Lower leg skin (tissue), 4 donors: ENCODE results near the gene MAPK14. TPM values are rescaled to one million over a fixed set of nuclear protein-coding genes. Genes with fewer than 3 reads are reported as not detected.

Source experiments
- DNase-seq, 2 donors: peaks; one replicate each; pipeline ENCODE4 v3.0.0-alpha.2; 2019; ENCODE audit warnings: low spot score in 2 of 2
- H3K4me3 ChIP-seq: fragments of 200-600 bp; sonication (generic); 2 replicates; pipeline ENCODE4 v1.5.1; 2017; ENCODE audit warnings: mild to moderate bottlenecking, low read depth; ENCODE audit not compliant: poor library complexity, severe bottlenecking
- POLR2A ChIP-seq, 2 donors: fragments of 450-650 bp; IDR thresholded peaks; one replicate each; pipeline ENCODE4 v1.6.1; 2016 to 2017; ENCODE audit warnings: antibody characterized with exemption in 2 of 2, mild to moderate bottlenecking in 1 of 2, moderate library complexity in 1 of 2
- whole genome bisulfite sequencing, 2 donors: methylation state at CpG; one replicate each; pipeline ENCODE4 v1.1.5; 2018; 5-methylcytosine and 5-hydroxymethylcytosine counted together
- intact Hi-C: fragments of 100-400 bp; cut with DNase I; formaldehyde crosslinking; loops from one replicate; pipeline ENCODE4 v1.15.0; 2023; ENCODE audit warnings: low total_unique reads
- total RNA-seq, 4 donors: library from RNA; depleted of rRNA; stranded (reverse); fragments of >200 nt; gene quantifications; one replicate each; pipeline ENCODE4 v1.1.0, GENCODE V29; 2016
- TF ChIP-seq, protein P1 (sequence below), 3 donors: fragments of 450-650 bp; IDR thresholded peaks; one replicate each; pipeline ENCODE4 v1.5.1; 2016; ENCODE audit warnings: antibody characterized with exemption in 3 of 3, mild to moderate bottlenecking in 3 of 3, moderate library complexity in 2 of 3

MAPK14 gene
- total RNA-seq, 4 donors from 2014 or later, result 63.0 to 153 (median 77.7) TPM

DNA sequence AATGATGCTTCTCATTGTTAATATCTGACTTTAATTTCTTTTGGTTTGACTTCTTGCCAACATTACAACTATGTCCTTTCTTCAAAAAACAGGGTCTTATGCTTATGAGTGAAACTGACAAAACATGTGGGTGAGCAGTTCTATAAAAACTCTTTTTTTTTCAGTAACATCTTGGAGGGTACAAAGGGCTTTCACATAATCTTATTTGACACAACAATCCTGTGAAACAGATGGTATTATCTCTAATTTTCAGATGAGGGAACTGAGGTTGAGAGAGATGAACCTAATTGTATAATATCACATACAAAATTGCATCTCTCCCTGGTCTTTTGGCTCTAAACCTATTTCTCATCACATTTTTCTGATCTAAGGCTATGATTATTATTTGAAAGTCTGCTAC lies 38.3 kb downstream of the MAPK14 start:
- no peak for DNase-seq
- intact Hi-C loops, result no loop called here
- H3K4me3 ChIP-seq, result no peak overlapping the region
- TF ChIP-seq, protein P1, sequence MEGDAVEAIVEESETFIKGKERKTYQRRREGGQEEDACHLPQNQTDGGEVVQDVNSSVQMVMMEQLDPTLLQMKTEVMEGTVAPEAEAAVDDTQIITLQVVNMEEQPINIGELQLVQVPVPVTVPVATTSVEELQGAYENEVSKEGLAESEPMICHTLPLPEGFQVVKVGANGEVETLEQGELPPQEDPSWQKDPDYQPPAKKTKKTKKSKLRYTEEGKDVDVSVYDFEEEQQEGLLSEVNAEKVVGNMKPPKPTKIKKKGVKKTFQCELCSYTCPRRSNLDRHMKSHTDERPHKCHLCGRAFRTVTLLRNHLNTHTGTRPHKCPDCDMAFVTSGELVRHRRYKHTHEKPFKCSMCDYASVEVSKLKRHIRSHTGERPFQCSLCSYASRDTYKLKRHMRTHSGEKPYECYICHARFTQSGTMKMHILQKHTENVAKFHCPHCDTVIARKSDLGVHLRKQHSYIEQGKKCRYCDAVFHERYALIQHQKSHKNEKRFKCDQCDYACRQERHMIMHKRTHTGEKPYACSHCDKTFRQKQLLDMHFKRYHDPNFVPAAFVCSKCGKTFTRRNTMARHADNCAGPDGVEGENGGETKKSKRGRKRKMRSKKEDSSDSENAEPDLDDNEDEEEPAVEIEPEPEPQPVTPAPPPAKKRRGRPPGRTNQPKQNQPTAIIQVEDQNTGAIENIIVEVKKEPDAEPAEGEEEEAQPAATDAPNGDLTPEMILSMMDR (IDR thresholded peaks at IDR 0.05), result no peak
- TF ChIP-seq POLR2A (IDR thresholded peaks at IDR 0.05), result no peak

- H3K4me3 ChIP-seq, result no peak overlapping the region
- 93 to 94% methylated on average over 2 of the region's 2 CpGs for WGBS, 2 donors
- no peak for DNase-seq
- intact Hi-C loops, result no loop called here
- no peak for TF ChIP-seq POLR2A (IDR thresholded peaks at IDR 0.05)
- TF ChIP-seq, protein P1 (IDR thresholded peaks at IDR 0.05), result no peak
Measured at GRCh38 chr6:36066817-36067216, 39.2 kb downstream of the MAPK14 start.

DNA sequence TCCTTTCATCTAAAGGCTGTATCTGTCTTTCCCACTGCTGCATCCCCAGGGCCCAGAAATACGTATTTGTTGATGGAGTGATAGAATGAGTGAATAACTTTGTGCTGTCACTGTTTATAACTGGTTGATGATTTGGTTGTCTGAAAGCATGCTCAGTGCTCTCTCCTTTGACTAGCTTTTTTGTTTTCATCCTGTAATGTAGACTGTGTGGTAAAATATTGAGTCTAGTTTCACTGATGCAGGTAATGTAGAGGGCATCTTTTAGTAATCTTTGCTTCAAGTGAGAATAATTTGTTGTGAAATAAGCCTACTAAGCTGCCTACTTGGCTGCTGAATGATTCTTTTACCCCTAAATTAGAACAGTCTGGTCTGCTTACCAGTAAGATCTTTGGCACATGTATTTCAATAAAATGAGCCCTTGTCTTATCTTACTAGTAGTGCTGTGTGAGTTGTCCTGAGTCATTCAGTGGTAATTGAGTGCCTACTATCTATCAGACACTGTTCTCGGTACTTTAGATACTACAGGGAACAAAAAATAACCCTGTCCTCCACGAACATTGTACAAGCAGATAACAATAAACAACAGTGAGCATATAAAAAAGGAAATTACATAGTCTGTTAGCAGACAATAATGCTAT lies 39.9 kb downstream of the MAPK14 start:
- DNase-seq, result no peak
- no peak overlapping the region for H3K4me3 ChIP-seq
- TF ChIP-seq POLR2A (IDR thresholded peaks at IDR 0.05), result no peak
- TF ChIP-seq, protein P1 (IDR thresholded peaks at IDR 0.05), result no peak
- WGBS, 2 donors, result 55 to 66% methylated on average over 3 of the region's 3 CpGs
- intact Hi-C loops, result no loop called here

DNA sequence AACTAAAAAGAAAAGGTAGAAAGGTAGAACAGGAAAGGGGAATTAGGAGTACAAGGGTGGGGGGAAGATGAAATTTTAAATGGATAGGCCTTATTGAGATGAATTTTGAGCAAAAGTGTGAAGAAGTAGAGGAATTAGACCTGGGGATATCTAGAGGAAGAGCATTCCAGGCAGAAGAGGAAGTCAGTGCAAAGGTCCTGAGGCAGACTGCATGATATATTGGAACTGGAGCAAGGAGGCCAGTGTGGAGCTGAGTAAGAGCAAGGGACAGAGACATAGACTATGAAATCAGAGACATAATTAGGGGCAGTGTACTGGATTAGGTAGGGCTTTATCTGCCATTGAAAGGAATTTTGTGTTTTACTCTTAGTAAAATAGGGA lies 40.4 kb downstream of the MAPK14 start:
- TF ChIP-seq POLR2A (IDR thresholded peaks at IDR 0.05), result no peak
- TF ChIP-seq, protein P1 (IDR thresholded peaks at IDR 0.05), result no peak
- DNase-seq, result no peak
- intact Hi-C loops, result no loop called here
- no peak overlapping the region for H3K4me3 ChIP-seq

- no peak overlapping the region for H3K4me3 ChIP-seq
- intact Hi-C loops, result no loop called here
- 89 to 92% methylated on average over 3 of the region's 3 CpGs for WGBS, 2 donors
- no peak for DNase-seq
- no peak for TF ChIP-seq POLR2A (IDR thresholded peaks at IDR 0.05)
- TF ChIP-seq, protein P1 (IDR thresholded peaks at IDR 0.05), result no peak
Measured at GRCh38 chr6:36068586-36068985, 41.0 kb downstream of the MAPK14 start.

DNA sequence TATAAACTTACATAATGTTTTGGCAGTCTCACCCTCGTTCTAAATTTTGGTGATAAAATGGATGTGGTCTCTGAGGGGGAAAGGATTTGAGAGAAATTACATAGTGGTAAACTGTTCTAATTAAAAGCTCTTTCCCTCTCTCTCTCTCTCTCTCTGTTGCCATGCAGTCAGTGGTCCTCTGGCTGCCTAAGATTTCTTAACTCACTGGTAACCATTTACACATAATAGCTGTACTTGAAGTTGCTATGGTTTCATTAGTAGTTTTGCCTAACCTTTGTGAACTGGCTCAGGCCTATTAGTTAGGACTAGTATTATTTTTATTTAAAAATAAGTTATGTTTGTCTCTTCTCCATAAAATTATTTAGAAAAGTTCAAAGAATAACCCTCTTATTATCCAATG lies 42.0 kb downstream of the MAPK14 start:
- WGBS, 2 donors, result 37 to 57% methylated on average over 1 of the region's 1 CpG
- DNase-seq, result no peak
- no peak overlapping the region for H3K4me3 ChIP-seq
- intact Hi-C loops, result no loop called here
- no peak for TF ChIP-seq POLR2A (IDR thresholded peaks at IDR 0.05)
- TF ChIP-seq, protein P1 (IDR thresholded peaks at IDR 0.05), result no peak
